CD4-positive, alpha-beta T cell treated with Interleukin-17A for 4 hours (primary cell): ENCODE data around the gene SEMA4A.
"Not testable (repeated sequence)": the region's sequence is repeated elsewhere in the genome, so short reads cannot be mapped to it uniquely, and the experiment has no call there.

ENCODE experiments used
- DNase-seq: peaks from one replicate; pipeline ENCODE4 v3.0.0-alpha.2; 2020; ENCODE audit warnings: mixed read lengths

Gene SEMA4A

GRCh38 chr1:156153362-156153761 lies at the start of gene SEMA4A:
Gene SEMA4A (plus strand): TSS chr1:156153585. CDS start chr1:156154579, 994 bp downstream.
- no peak for DNase-seq

- DNase-seq, result peak; percentile 46
Measured at GRCh38 chr1:156104065-156104810, 49.1 kb upstream of the SEMA4A start.

GRCh38 chr1:156104861-156105832 lies 48.2 kb upstream of the SEMA4A start:
- no peak for DNase-seq

GRCh38 chr1:156106624-156107488 lies 46.5 kb upstream of the SEMA4A start:
- DNase-seq, result no peak

- no peak for DNase-seq
Measured at GRCh38 chr1:156108057-156108456, 45.3 kb upstream of the SEMA4A start.

GRCh38 chr1:156108664-156109241 lies 44.6 kb upstream of the SEMA4A start:
- DNase-seq, result no peak

GRCh38 chr1:156110252-156110651 lies 43.1 kb upstream of the SEMA4A start:
- no peak for DNase-seq

- no peak for DNase-seq
Measured at GRCh38 chr1:156111355-156111962, 41.9 kb upstream of the SEMA4A start.

GRCh38 chr1:156112276-156113137 lies 40.9 kb upstream of the SEMA4A start:
- DNase-seq, result no peak

- no peak for DNase-seq
Measured at GRCh38 chr1:156113282-156113950, 40.0 kb upstream of the SEMA4A start.

GRCh38 chr1:156114101-156114918 lies 39.1 kb upstream of the SEMA4A start, which contains the start of gene LMNA:
Gene LMNA (plus strand): TSS chr1:156114711. CDS start chr1:156114919, 208 bp downstream.
- DNase-seq, result peak; percentile 87

GRCh38 chr1:156114919-156115513 lies 38.4 kb upstream of the SEMA4A start:
- DNase-seq, result peak; percentile 44

- DNase-seq, result peak; percentile 34
Measured at GRCh38 chr1:156115514-156116374, 37.6 kb upstream of the SEMA4A start.

GRCh38 chr1:156116731-156117130 lies 36.7 kb upstream of the SEMA4A start:
- not testable (repeated sequence) for DNase-seq

- DNase-seq, result no peak
Measured at GRCh38 chr1:156117414-156118176, 35.8 kb upstream of the SEMA4A start.

GRCh38 chr1:156118177-156118868 lies 35.1 kb upstream of the SEMA4A start:
- DNase-seq, result no peak
